Measurements from ENCODE around the gene SNX15.
"Not testable (repeated sequence)": the region's sequence is repeated elsewhere in the genome, so short reads cannot be mapped to it uniquely, and the experiment has no call there.

SNX15 gene

GRCh38 chr11:65013888-65014725 lies 13.1 kb upstream of the SNX15 start, which contains the start of gene ARL2:
Gene ARL2 (plus strand): TSS chr11:65014160. CDS start chr11:65014208, 48 bp downstream.
- peak within 1 kb of the TSS; percentile 81 for H3K4me3 ChIP-seq (ENCODE audit: low read length)
- peak; percentile 94 for DNase-seq (ENCODE audit: low read depth, low spot score)

- H3K4me3 ChIP-seq (ENCODE audit: low read length) = peak overlapping the region; percentile 81
- no peak for DNase-seq (ENCODE audit: low read depth, low spot score)
Measured at GRCh38 chr11:65014726-65015227, 12.5 kb upstream of the SNX15 start.

GRCh38 chr11:65016705-65017104 lies 10.5 kb upstream of the SNX15 start:
- DNase-seq (ENCODE audit: low read depth, low spot score) = no peak
- H3K4me3 ChIP-seq (ENCODE audit: low read length) = no peak overlapping the region

- no peak for DNase-seq (ENCODE audit: low read depth, low spot score)
- H3K4me3 ChIP-seq (ENCODE audit: low read length) = no peak overlapping the region
Measured at GRCh38 chr11:65017937-65018336, 9.3 kb upstream of the SNX15 start.

GRCh38 chr11:65019824-65020223 lies 7.4 kb upstream of the SNX15 start:
- H3K4me3 ChIP-seq (ENCODE audit: low read length) = no peak overlapping the region
- DNase-seq (ENCODE audit: low read depth, low spot score) = no peak

GRCh38 chr11:65021003-65021402 lies 6.2 kb upstream of the SNX15 start:
- no peak overlapping the region for H3K4me3 ChIP-seq (ENCODE audit: low read length)
- DNase-seq (ENCODE audit: low read depth, low spot score) = no peak

GRCh38 chr11:65021509-65021908 lies 5.7 kb upstream of the SNX15 start:
- H3K4me3 ChIP-seq (ENCODE audit: low read length) = no peak overlapping the region
- DNase-seq (ENCODE audit: low read depth, low spot score) = no peak

GRCh38 chr11:65023502-65023901 lies 3.7 kb upstream of the SNX15 start:
- H3K4me3 ChIP-seq (ENCODE audit: low read length); DNase-seq (ENCODE audit: low read depth, low spot score): not testable (repeated sequence)

- no peak for DNase-seq (ENCODE audit: low read depth, low spot score)
- H3K4me3 ChIP-seq (ENCODE audit: low read length) = peak overlapping the region; percentile 56
Measured at GRCh38 chr11:65026810-65027209, 429 bp upstream of the SNX15 start.

GRCh38 chr11:65032216-65032615 lies 5.0 kb downstream of the SNX15 start:
- DNase-seq (ENCODE audit: low read depth, low spot score) = no peak

GRCh38 chr11:65034423-65034822 lies 7.2 kb downstream of the SNX15 start:
- no peak for DNase-seq (ENCODE audit: low read depth, low spot score)
- no peak overlapping the region for H3K4me3 ChIP-seq (ENCODE audit: low read length)

More at GRCh38 chr11:65032216-65032615, 5.0 kb downstream of the SNX15 start:
- no peak overlapping the region for H3K4me3 ChIP-seq (ENCODE audit: low read length)

- no peak overlapping the region for H3K4me3 ChIP-seq (ENCODE audit: low read length)
- DNase-seq (ENCODE audit: low read depth, low spot score) = no peak
Measured at GRCh38 chr11:65035579-65035978, 8.3 kb downstream of the SNX15 start.

- DNase-seq (ENCODE audit: low read depth, low spot score) = no peak
- no peak overlapping the region for H3K4me3 ChIP-seq (ENCODE audit: low read length)
Measured at GRCh38 chr11:65036931-65037330, 9.7 kb downstream of the SNX15 start.

GRCh38 chr11:65040520-65040846 lies 13.2 kb downstream of the SNX15 start:
- H3K4me3 ChIP-seq (ENCODE audit: low read length) = peak overlapping the region; percentile 65
- DNase-seq (ENCODE audit: low read depth, low spot score) = no peak

- peak; percentile 96 for DNase-seq (ENCODE audit: low read depth, low spot score)
- H3K4me3 ChIP-seq (ENCODE audit: low read length) = peak within 1 kb of the TSS; percentile 65
Measured at GRCh38 chr11:65040847-65041622, 13.8 kb downstream of the SNX15 start, which contains the start of gene SAC3D1. Gene SAC3D1 (plus strand): TSS chr11:65041210. CDS start chr11:65041293, 83 bp downstream.

GRCh38 chr11:65042891-65043290 lies 15.7 kb downstream of the SNX15 start:
- no peak for DNase-seq (ENCODE audit: low read depth, low spot score)
- H3K4me3 ChIP-seq (ENCODE audit: low read length) = no peak overlapping the region

- H3K4me3 ChIP-seq (ENCODE audit: low read length) = no peak overlapping the region
- DNase-seq (ENCODE audit: low read depth, low spot score) = no peak
Measured at GRCh38 chr11:65043881-65044501, 16.8 kb downstream of the SNX15 start.

GRCh38 chr11:65045061-65045460 lies 17.8 kb downstream of the SNX15 start:
- H3K4me3 ChIP-seq (ENCODE audit: low read length) = no peak overlapping the region
- DNase-seq (ENCODE audit: low read depth, low spot score) = no peak

GRCh38 chr11:65045728-65046127 lies 18.5 kb downstream of the SNX15 start:
- DNase-seq (ENCODE audit: low read depth, low spot score) = no peak
- H3K4me3 ChIP-seq (ENCODE audit: low read length) = no peak overlapping the region

Data from Jurkat, Clone E6-1 (cell line).